Measurements from ENCODE around the gene KRTCAP2.
"Not testable (repeated sequence)": the region's sequence is repeated elsewhere in the genome, so short reads cannot be mapped to it uniquely, and the experiment has no call there.

The KRTCAP2 gene

GRCh38 chr1:155172732-155173477 lies at the start of gene KRTCAP2:
TSS of gene KRTCAP2 (minus strand) at chr1:155173304. CDS start at chr1:155173224, 80 bp downstream.
- peak; percentile 92 for DNase-seq

GRCh38 chr1:155220211-155220965 lies 47.3 kb upstream of the KRTCAP2 start:
- DNase-seq: not testable (repeated sequence)

- DNase-seq: no peak
Observed at GRCh38 chr1:155219592-155220031, 46.5 kb upstream of the KRTCAP2 start.

- no peak for DNase-seq
Observed at GRCh38 chr1:155218854-155219591, 45.9 kb upstream of the KRTCAP2 start.

GRCh38 chr1:155214702-155215101 lies 41.6 kb upstream of the KRTCAP2 start:
- not testable (repeated sequence) for DNase-seq

- not testable (repeated sequence) for DNase-seq
Observed at GRCh38 chr1:155212051-155212440, 38.9 kb upstream of the KRTCAP2 start.

GRCh38 chr1:155211381-155212050 lies 38.4 kb upstream of the KRTCAP2 start:
- not testable (repeated sequence) for DNase-seq

GRCh38 chr1:155210314-155211104 lies 37.4 kb upstream of the KRTCAP2 start:
- DNase-seq: no peak

GRCh38 chr1:155209312-155209721 lies 36.2 kb upstream of the KRTCAP2 start:
- DNase-seq: no peak

- peak; percentile 87 for DNase-seq
Observed at GRCh38 chr1:155208541-155209311, 35.6 kb upstream of the KRTCAP2 start, which contains the start of gene MTX1. TSS of gene MTX1 (plus strand) at chr1:155208695. CDS start at chr1:155208805, 110 bp downstream.

- no peak for DNase-seq
Observed at GRCh38 chr1:155207806-155208540, 34.9 kb upstream of the KRTCAP2 start, which contains the start of gene THBS3. TSS of gene THBS3 (minus strand) at chr1:155207897. CDS start at chr1:155207876, 21 bp downstream.

GRCh38 chr1:155206891-155207805 lies 34.0 kb upstream of the KRTCAP2 start:
- peak; percentile 93 for DNase-seq

- DNase-seq: no peak
Observed at GRCh38 chr1:155205969-155206593, 33.0 kb upstream of the KRTCAP2 start.

GRCh38 chr1:155205035-155205434 lies 31.9 kb upstream of the KRTCAP2 start:
- no peak for DNase-seq

GRCh38 chr1:155202731-155203515 lies 29.8 kb upstream of the KRTCAP2 start:
- DNase-seq: no peak

- DNase-seq: no peak
Observed at GRCh38 chr1:155202198-155202597, 29.1 kb upstream of the KRTCAP2 start.

- DNase-seq: no peak
Observed at GRCh38 chr1:155200920-155201319, 27.8 kb upstream of the KRTCAP2 start.

- no peak for DNase-seq
Observed at GRCh38 chr1:155199792-155200191, 26.7 kb upstream of the KRTCAP2 start.

Data from activated CD8-positive, alpha-beta memory T cell treated with anti-CD3 and anti-CD28 coated beads, Interleukin-2, amount 50 U/mL, for 4 hours (primary cell).